DMS 273 (cell line): ENCODE data around the gene ARL3.
"Not testable (repeated sequence)": the region's sequence is repeated elsewhere in the genome, so short reads cannot be mapped to it uniquely, and the experiment has no call there.

Source experiments
- DNase-seq: peaks from one replicate; lab custom pipeline; 2025; ENCODE audit not compliant: unreplicated experiment; lab: John Stamatoyannopoulos, UW

Gene ARL3

GRCh38 chr10:102713814-102714620 lies at the start of gene ARL3:
ARL3 (minus strand) TSS chr10:102714397; CDS start chr10:102714275, 122 bp downstream.
- peak; percentile 99 for DNase-seq

DNA sequence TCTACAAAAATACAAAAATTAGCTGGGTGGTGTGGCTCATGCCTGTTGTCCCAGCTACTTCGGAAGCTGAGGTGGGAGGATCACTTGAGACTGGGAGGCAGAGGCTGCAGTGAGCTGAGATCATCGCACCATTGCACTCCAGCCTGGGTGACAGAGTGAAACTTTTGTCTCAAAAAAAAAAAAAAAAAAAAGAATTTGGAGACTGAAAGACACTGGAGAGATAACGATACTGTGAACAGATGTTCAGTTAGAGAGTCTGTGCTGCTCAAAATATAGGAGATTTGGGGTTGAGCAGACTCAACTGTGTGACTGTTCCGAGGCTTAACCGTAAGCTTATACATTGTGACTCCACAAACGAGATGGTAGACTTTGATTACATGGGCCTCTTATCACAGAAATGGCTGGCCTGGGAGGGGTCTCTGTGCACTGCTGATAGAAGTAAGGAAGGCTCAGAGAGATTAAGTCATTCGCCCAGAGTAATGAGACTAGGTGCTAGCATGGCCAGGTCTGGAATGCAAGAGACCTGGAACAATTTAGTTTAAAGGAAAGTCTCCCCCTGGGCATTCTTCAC lies 48.9 kb upstream of the ARL3 start:
- no peak for DNase-seq

GRCh38 chr10:102762401-102763015 lies 48.3 kb upstream of the ARL3 start:
- no peak for DNase-seq

DNA sequence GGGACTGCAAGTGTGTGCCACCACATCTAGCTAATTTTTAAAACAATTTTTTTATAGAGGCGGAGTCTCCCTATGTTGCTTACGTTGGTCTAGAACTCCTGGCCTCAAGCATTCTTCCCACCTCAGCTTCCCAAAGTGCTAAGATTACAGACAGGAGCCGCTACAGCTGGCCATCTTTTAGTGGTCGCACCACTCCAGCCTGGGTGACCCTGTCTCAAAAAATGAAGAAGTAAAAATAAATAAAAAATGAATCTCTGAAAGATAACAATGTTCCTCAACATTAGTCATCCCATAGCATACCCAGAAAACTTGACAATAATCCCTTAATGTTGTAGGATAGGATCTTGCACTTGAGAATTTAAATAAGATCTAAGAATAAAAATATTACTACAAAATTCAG lies 47.8 kb upstream of the ARL3 start:
- no peak for DNase-seq

- no peak for DNase-seq
Measured at GRCh38 chr10:102759497-102760210, 45.5 kb upstream of the ARL3 start.

- DNase-seq, result not testable (repeated sequence)
Measured at GRCh38 chr10:102758933-102759262, 44.7 kb upstream of the ARL3 start.

- DNase-seq, result no peak
Measured at GRCh38 chr10:102758240-102758932, 44.2 kb upstream of the ARL3 start.

GRCh38 chr10:102757323-102757722 lies 43.1 kb upstream of the ARL3 start:
- DNase-seq, result no peak

GRCh38 chr10:102753718-102754117 lies 39.5 kb upstream of the ARL3 start:
- DNase-seq, result no peak

- DNase-seq, result peak; percentile 42
Measured at GRCh38 chr10:102752934-102753664, 38.9 kb upstream of the ARL3 start.

DNA sequence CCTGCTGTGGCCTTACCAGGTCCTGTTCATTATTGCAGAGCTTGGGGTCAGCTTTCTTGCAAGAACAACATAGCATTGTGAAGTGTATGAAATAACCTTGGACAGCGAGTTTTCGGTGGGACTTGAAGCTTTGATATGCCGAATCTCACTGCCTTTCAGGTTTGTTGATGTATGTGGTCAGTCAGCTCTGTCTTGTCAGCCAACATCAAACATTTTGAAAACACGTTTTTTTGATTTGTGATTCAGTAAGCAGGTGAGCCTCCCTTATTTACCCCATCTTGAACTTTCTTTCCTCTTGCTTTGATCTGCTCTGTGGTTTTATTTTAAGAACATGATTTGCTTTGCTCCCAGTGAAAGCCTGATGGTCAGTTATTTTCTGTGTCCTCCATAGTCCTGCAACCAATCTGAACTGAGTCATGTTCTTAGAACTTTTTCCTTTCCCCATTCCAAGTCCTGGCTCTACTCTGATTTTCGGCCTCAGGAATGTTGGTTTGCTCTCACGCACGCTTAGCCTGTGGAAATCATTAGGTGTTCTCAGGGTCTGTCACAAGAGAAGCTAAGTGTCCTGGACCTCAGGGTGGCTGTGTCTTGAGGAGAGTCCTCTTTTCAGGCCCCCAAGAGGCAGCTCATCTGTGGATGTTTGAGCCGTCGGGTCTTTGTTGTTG lies 38.2 kb upstream of the ARL3 start:
- DNase-seq, result no peak

DNA sequence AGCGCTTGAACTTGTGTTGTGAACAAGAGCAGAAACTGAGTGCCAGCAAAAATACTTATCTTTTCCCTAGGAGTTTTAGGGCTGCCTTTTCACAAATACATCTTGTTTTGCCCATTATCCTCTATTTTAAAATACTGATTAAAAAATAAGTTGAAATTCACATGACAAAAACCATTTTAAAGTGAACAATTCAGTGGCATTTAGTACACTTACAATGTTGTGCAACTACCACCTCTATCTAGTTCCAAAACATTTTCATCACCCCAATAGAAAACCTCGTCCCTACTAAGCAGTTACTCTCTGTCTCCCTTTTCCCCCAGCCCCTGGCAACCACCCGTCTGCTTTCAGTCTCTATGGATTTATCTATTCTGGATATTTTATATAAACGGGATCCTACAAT lies 31.0 kb upstream of the ARL3 start:
- no peak for DNase-seq

DNA sequence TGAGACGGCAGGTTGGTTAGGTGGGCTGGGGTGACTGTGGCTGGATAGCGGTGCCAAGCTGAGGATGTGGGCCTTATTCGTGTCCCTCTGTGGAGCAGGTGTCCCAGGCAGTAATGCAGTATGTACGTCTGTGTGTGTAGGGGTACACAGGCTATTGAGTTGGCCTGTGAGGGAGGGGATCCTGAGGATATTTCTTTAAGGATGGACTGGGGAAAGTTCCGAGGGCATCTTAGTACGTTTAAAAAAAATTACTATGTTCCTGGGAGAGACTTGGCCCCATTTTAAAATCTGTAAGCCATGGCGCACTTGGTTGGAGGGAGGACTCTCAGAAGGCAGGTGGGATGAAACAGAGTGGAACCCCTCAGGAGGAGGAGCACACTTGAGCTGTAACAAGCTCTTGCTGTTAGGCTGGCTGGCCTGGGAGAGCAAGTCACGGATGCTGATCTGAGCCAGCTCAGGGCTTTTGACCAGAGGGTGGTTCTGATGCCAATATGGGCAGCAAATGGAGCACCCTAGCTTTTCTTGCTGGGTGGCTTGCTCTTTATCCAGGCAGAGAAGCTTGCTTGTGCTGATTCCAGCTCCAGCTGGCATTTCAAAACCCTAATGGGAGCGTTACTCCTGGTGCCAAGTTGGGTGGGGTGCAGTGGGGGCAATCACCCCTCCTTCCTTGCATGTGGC lies 30.3 kb upstream of the ARL3 start:
- peak; percentile 45 for DNase-seq

DNA sequence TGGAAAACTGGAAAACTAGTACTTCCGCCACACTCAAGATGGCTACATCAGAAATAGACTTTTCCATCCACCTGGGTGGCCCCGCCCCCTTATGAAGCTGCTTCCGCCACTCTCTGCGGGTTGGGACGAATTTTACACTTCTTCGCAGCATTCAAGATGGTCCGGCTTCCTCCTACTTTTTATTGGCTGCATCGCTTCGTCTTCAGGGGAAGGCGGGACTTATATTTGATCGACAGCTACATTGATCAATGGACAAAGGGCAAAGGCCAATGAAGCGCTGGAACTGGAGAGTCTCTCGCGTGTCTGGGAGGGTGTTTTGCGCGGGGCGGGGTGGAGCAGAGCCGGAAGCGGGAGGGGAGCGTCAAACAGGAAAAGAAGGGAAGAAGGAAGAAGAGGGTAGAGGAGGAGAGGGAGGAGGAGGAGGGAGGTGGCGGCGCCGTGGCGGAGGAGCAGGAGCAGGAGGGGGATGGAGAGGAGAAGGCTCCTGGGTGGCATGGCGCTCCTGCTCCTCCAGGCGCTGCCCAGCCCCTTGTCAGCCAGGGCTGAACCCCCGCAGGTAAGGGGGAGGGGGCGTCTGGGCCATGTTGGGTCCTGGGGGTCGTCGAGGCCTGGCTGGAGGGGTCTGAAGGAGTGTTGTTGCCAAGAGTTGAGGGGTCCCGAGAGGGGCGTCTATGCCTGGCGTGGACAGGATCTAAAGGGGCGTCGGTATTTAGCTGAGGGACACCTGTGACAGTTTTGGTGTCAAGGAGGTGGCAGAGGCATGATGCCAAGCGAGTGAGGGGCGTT lies 29.6 kb upstream of the ARL3 start, which contains the start of gene WBP1L:
WBP1L (plus strand) TSS at position 361 of the 786 bp plus-strand sequence; CDS start at position 467, 106 bp downstream.
- DNase-seq, result peak; percentile 98

DNA sequence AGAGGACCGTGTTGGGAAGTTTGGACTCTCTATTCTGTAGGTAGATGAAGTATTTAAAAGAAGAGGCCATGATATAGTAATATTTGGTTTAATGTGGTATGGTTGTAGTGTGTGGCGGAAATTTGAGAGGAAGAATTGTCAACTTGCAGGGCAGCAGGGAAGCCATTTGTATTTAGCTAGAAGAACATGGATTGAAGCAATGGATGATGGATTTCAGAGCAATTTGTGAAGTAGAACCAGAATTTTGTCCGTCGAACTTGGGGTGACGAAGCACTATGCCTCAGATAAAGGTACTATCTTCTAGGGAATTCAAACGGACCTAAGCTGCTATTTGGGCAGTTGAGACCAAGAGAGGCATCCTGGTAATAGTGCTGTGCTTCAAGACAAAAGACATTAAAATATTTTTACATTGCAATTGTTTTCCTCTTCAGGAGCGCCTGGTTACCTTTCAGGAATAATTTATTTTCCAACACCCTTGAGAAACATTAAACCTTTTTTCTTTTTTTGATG lies 28.9 kb upstream of the ARL3 start:
- peak; percentile 55 for DNase-seq

DNA sequence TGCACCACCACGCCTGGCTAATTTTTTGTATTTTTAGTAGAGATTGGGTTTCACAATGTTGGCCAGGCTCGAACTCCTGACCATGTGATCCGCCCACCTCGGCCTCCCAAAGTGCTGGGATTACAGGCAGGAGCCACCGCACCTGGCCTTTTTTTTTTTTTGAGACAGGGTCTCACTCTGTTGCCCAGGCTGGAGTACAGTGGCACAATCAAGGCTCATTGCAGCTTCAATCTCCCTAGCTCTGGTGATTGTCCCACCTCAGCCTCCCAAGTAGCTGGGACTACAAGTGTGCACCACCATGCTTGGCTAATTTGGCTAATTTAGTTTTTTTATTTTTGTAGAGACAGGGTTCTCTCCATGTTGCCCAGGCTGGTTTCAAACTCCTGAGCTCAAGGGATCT lies 28.1 kb upstream of the ARL3 start:
- not testable (repeated sequence) for DNase-seq

GRCh38 chr10:102741726-102742237 lies 27.6 kb upstream of the ARL3 start:
- DNase-seq, result no peak

DNA sequence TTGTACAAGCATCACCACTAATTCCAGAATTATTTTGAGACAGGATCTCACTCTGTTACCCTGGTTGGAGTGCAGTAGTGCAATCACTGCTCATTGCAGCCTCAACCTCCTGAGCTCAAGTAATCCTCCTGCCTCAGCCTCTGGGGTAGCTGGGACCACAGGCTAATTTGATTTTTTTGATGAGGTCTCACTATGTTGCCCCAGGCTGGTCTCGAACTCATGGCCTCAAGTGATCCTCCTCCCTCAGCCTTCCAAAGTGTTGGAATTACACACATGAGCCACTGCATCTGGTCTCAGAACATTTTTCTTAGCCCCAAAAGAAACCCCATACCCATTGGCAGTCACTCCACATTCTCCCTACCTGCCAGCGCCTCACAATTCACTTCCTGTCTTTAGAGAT lies 26.0 kb upstream of the ARL3 start:
- DNase-seq, result no peak
